Ammon's horn (tissue), 1 donor: ENCODE results near the gene CTAGE9.

ENCODE experiments used
- DNase-seq: peaks from one replicate; pipeline ENCODE4 v3.0.0-alpha.2; 2016; ENCODE audit warnings: low spot score

Gene CTAGE9

DNA sequence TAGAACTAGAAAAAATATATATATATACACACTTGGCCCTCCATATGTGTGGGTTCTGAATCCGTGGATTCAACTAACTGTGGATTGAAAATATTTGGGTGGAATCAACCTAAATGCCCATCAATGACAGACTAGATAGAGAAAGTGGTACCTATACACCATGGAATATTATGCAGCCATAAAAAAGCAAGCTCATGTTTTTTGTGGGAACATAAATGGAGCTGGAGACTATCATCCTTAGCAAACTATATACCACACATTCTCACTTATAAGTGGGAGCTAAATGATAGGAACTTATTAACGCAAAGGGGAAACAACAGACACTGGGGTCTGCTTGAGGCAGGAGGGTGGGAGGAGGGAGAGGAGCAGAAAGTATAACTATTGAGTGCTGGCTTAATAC is 37.6 kb downstream of the CTAGE9 start:
- DNase-seq, result no peak

GRCh38 chr6:131669891-131670290 is 40.9 kb downstream of the CTAGE9 start:
- DNase-seq, result no peak

DNA sequence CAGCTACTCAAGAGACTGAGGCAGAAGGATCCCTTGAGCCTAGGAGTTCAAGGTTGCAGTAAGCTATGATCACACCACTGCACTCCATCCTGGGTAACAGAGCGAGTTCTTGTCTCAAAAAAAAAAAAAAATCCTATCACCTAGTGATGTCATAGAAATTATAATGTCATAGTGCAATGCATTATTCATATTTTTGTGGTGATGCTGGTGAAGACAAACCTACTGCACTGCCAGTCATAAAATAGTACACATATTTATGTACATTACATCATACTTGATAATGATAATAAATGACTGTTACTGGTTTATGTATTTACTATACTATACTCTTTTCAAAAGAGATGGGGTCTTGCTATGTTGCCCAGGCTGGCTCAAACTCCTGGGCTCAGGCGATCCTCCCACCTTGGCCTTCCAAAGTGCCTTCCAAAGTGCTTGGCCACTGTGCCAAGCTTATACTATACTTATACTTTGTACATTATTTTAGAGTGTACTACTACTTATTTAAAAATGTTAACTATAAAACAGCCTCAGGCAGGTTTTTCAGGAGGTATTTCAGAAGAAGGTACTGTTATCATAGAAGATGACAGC is 47.1 kb downstream of the CTAGE9 start:
- DNase-seq, result no peak

DNA sequence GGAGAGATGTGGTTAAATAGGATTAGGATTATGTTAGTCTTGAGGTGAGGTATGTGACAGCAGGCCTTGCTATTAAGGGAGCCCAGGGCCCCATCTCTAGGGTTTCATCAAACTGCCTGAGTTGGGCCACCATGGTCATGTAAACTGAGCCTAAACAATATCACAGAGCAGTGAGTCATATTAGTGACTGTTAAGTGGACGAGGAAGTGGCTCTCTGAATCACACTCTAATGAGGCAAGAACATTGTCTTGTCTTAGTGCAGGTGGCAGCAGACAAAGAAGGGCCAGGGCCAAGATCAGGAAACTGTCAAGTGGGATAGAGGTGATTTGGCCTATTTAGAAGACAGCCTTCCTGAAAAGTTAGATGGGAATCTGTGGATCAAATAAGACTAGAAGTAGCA is 50.6 kb downstream of the CTAGE9 start:
- no peak for DNase-seq
